Cardiac muscle cell (in vitro differentiated cells and primary cell): ENCODE measurements around the gene HOXD12. TPM values are rescaled to one million over a fixed set of nuclear protein-coding genes. Genes with fewer than 3 reads are reported as not detected.

ENCODE experiments used
- DNase-seq, 2 donors: peaks; one replicate each; pipeline versions ENCODE4 v3.0.0 to v3.0.0-alpha.2; 2010 to 2017; ENCODE audit warnings: low read depth in 1 of 2, low spot score in 1 of 2
- H3K27ac ChIP-seq: fragments of 200-600 bp; sonication (generic); 2 replicates; pipeline ENCODE4 v1.5.1; 2016
- H3K27me3 ChIP-seq: fragments of 200-600 bp; sonication (generic); 2 replicates; pipeline ENCODE4 v1.6.0; 2016; ENCODE audit warnings: control low read depth
- H3K36me3 ChIP-seq: fragments of 200-600 bp; sonication (generic); 2 replicates; pipeline ENCODE4 v1.5.1; 2016; ENCODE audit warnings: control low read depth
- H3K4me1 ChIP-seq: fragments of 200-600 bp; sonication (generic); 2 replicates; pipeline ENCODE4 v1.8.1; 2017; ENCODE audit warnings: low read depth, mild to moderate bottlenecking, mixed run types
- H3K4me3 ChIP-seq: fragments of 200-600 bp; sonication (generic); 2 replicates; pipeline ENCODE4 v1.5.1; 2016; ENCODE audit warnings: mild to moderate bottlenecking
- H3K9me3 ChIP-seq: fragments of 200-600 bp; sonication (generic); 2 replicates; pipeline ENCODE4 v1.5.1; 2017; ENCODE audit warnings: low read depth, mild to moderate bottlenecking, control low read depth
- CTCF ChIP-seq: IDR thresholded peaks from 2 replicates; pipeline ENCODE4 v1.5.1; 2012; ENCODE audit warnings: low read depth, mild to moderate bottlenecking, low read length
- polyA plus RNA-seq: library from polyadenylated mRNA; unstranded; fragments of >200 nt; fragmentation: Nextera tagmentation; extraction: Ambion mirVana; gene quantifications from 2 replicates; pipeline ENCODE4 v1.2.1, GENCODE V29; 2016
- total RNA-seq: library from RNA; depleted of rRNA; stranded (reverse); fragments of >200 nt; gene quantifications from 2 replicates; pipeline ENCODE4 v1.2.3, GENCODE V29; 2016

HOXD12 gene
- total and polyA plus RNA-seq, 2 experiments from 2014 or later: not detected

- no peaks in the 10 kb centered on the region for H3K36me3 ChIP-seq
- peaks cover 100% of the 10 kb centered on the region for H3K27me3 ChIP-seq
- TF ChIP-seq CTCF: no peak
- H3K9me3 ChIP-seq: no peaks in the 10 kb centered on the region
- H3K4me1 ChIP-seq: no peaks in the 10 kb centered on the region
- H3K4me3 ChIP-seq: no peak overlapping the region
- H3K27ac ChIP-seq: no peak overlapping the region
- DNase-seq: no peak
Observed at GRCh38 chr2:176097820-176098365, 1.7 kb upstream of the HOXD12 start.

- no peaks in the 10 kb centered on the region for H3K9me3 ChIP-seq
- peaks cover 100% of the 10 kb centered on the region for H3K27me3 ChIP-seq
- no peaks in the 10 kb centered on the region for H3K4me1 ChIP-seq
- H3K27ac ChIP-seq: no peak overlapping the region
- DNase-seq: no peak
- H3K4me3 ChIP-seq: no peak overlapping the region
- H3K36me3 ChIP-seq: no peaks in the 10 kb centered on the region
- TF ChIP-seq CTCF: no peak
Observed at GRCh38 chr2:176098366-176099158, 1.0 kb upstream of the HOXD12 start.

- H3K36me3 ChIP-seq: no peaks in the 10 kb centered on the region
- H3K27me3 ChIP-seq: peaks cover 100% of the 10 kb centered on the region
- H3K9me3 ChIP-seq: no peaks in the 10 kb centered on the region
- no peak for DNase-seq
- no peak overlapping the region for H3K27ac ChIP-seq
- TF ChIP-seq CTCF: no peak
- no peak overlapping the region for H3K4me3 ChIP-seq
- peaks cover under 1% of the 10 kb centered on the region for H3K4me1 ChIP-seq
Observed at GRCh38 chr2:176099159-176099727, 352 bp upstream of the HOXD12 start.

GRCh38 chr2:176100547-176101140 lies 1.0 kb downstream of the HOXD12 start:
- no peak overlapping the region for H3K4me3 ChIP-seq
- no peak overlapping the region for H3K27ac ChIP-seq
- no peaks in the 10 kb centered on the region for H3K9me3 ChIP-seq
- H3K27me3 ChIP-seq: peaks cover 100% of the 10 kb centered on the region
- H3K36me3 ChIP-seq: no peaks in the 10 kb centered on the region
- H3K4me1 ChIP-seq: peaks cover 3% of the 10 kb centered on the region
- no peak for DNase-seq
- TF ChIP-seq CTCF: no peak

GRCh38 chr2:176101216-176101830 lies 1.7 kb downstream of the HOXD12 start:
- Histone ChIP-seq H3K4me3 (no peak overlapping the region), H3K4me1 (peaks cover 3% of the 10 kb centered on the region), H3K27ac (no peak overlapping the region), H3K36me3 (no peaks in the 10 kb centered on the region), H3K9me3 (no peaks in the 10 kb centered on the region), H3K27me3 (peaks cover 100% of the 10 kb centered on the region)
- no peak for TF ChIP-seq CTCF
- DNase-seq: no peak
